NT2/D1 (cell line): Measurements from ENCODE around the gene SDF4.

Source experiments
- YY1 ChIP-seq: IDR thresholded peaks from 2 replicates; pipeline ENCODE4 v1.6.1; 2011; ENCODE audit not compliant: insufficient read length, insufficient read depth
- ZNF274 ChIP-seq: IDR thresholded peaks from 2 replicates; pipeline ENCODE4 v1.6.1; 2011; ENCODE audit warnings: mild to moderate bottlenecking, low read depth, low read length

DNA sequence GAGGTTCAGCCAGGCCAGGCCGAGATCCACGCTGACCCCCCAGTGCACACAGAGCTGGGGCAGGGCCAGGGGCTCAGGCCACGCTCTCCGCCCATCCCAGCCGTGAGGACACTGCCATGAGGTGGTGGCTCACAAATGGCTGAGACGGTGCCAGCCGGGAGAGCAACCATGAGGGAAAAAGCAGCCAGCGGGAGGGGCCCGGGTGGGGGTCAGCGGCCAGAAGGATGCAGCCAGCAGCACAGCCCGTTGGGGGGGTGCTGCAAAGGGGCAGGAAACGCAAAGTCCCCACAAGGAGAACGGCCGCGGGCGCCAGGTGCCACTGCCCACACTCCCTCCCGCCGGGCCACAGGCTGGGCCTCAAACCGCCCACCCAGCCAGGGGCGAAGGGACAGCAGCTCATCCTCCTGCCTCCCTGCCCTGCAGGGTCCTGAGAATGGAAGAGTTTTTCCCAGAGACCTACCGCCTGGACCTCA, 49.8 kb downstream of the SDF4 start:
- no peak for TF ChIP-seq YY1
- TF ChIP-seq ZNF274: no peak
